GM23338 (cell line): ENCODE results near the gene FBXO28. TPM values are rescaled to one million over a fixed set of nuclear protein-coding genes. Genes with fewer than 3 reads are reported as not detected.

Experiments used
- ATAC-seq: fragments of 200-7000 bp; cut with Tn5 transposase; 3 replicates; pipeline ENCODE4 v1.9.1; 2020
- DNase-seq: peaks from one replicate; pipeline ENCODE4 v3.0.0-alpha.2; 2015; ENCODE audit warnings: low spot score
- H2AFZ ChIP-seq: fragments of 200-600 bp; sonication (generic); 2 replicates; pipeline ENCODE4 v1.8.0; 2016; ENCODE audit warnings: antibody characterized with exemption, mild to moderate bottlenecking, moderate library complexity
- H3F3A ChIP-seq: fragments of 200-600 bp; sonication (generic); replicated peaks from 2 replicates; pipeline ENCODE4 v1.8.0; 2017; ENCODE audit warnings: antibody characterized with exemption, mixed run types, low read depth
- H3K27ac ChIP-seq: fragments of 200-600 bp; sonication (generic); 2 replicates; pipeline ENCODE4 v1.6.1; 2016; ENCODE audit warnings: low read depth
- H3K27me3 ChIP-seq: fragments of 200-600 bp; sonication (generic); 2 replicates; pipeline ENCODE4 v1.8.0; 2016; ENCODE audit warnings: mild to moderate bottlenecking, mixed run types, moderate library complexity; ENCODE audit not compliant: insufficient read depth
- H3K36me3 ChIP-seq: fragments of 200-600 bp; sonication (generic); 2 replicates; pipeline ENCODE4 v1.8.0; 2016; ENCODE audit warnings: mild to moderate bottlenecking; ENCODE audit not compliant: insufficient read depth
- H3K4me1 ChIP-seq: fragments of 200-600 bp; sonication (generic); 2 replicates; pipeline ENCODE4 v1.8.0; 2016; ENCODE audit warnings: mild to moderate bottlenecking, moderate library complexity; ENCODE audit not compliant: insufficient read depth
- H3K4me2 ChIP-seq: fragments of 200-600 bp; sonication (generic); 2 replicates; pipeline ENCODE4 v1.7.1; 2017; ENCODE audit warnings: mixed run types
- H3K4me3 ChIP-seq: fragments of 200-600 bp; sonication (generic); 2 replicates; pipeline ENCODE4 v1.6.1; 2016; ENCODE audit warnings: mixed run types
- H3K79me2 ChIP-seq: fragments of 200-600 bp; sonication (generic); replicated peaks from 2 replicates; pipeline ENCODE4 v1.8.0; 2017; ENCODE audit warnings: mild to moderate bottlenecking; ENCODE audit not compliant: insufficient read depth
- H3K9me2 ChIP-seq: fragments of 200-600 bp; sonication (generic); 2 replicates; pipeline ENCODE4 v1.8.0; 2017; ENCODE audit not compliant: insufficient read depth
- H4K20me1 ChIP-seq: fragments of 200-600 bp; sonication (generic); replicated peaks from 2 replicates; pipeline ENCODE4 v1.8.0; 2017; ENCODE audit warnings: mild to moderate bottlenecking; ENCODE audit not compliant: insufficient read depth
- H3K27ac Mint-ChIP-seq: 2 replicates; pipeline ENCODE4 v1.8.0; 2020; ENCODE audit warnings: inconsistent platforms, mild to moderate bottlenecking, moderate library complexity, mixed read lengths
- H3K27me3 Mint-ChIP-seq: 3 replicates; pipeline ENCODE4 v1.8.0; 2022; ENCODE audit warnings: low read depth, mild to moderate bottlenecking, moderate library complexity, mixed read lengths, inconsistent platforms; ENCODE audit not compliant: insufficient read depth, poor library complexity
- H3K36me3 Mint-ChIP-seq: 3 replicates; pipeline ENCODE4 v1.8.0; 2021; ENCODE audit warnings: low read depth, mild to moderate bottlenecking, inconsistent platforms, moderate library complexity, mixed read lengths
- H3K4me1 Mint-ChIP-seq: 3 replicates; pipeline ENCODE4 v1.8.0; 2020; ENCODE audit warnings: mild to moderate bottlenecking, inconsistent platforms, mixed read lengths
- H3K4me3 Mint-ChIP-seq: 3 replicates; pipeline ENCODE4 v1.8.0; 2021; ENCODE audit warnings: moderate library complexity, mild to moderate bottlenecking, inconsistent platforms, mixed read lengths
- H3K9me3 Mint-ChIP-seq: 3 replicates; pipeline ENCODE4 v1.8.0; 2020; ENCODE audit warnings: moderate library complexity, mild to moderate bottlenecking, inconsistent platforms, mixed read lengths
- CREB1 ChIP-seq: fragments of 250-450 bp; sonication (Bioruptor Pico); IDR thresholded peaks from 2 replicates; pipeline ENCODE4 v1.5.0; 2020; ENCODE audit warnings: low read depth, mild to moderate bottlenecking, moderate library complexity
- CTCF ChIP-seq, 2 experiments: fragments of 200-600 bp in 1 of 2; sonication (generic) in 1 of 2; conservative IDR thresholded peaks; 2 replicates each; pipeline versions ENCODE4 v1.5.1 to v1.6.1; 2016 to 2017; ENCODE audit warnings: antibody characterized with exemption in 2 of 2, low read depth in 2 of 2, mild to moderate bottlenecking in 2 of 2, moderate library complexity in 1 of 2
- ETS1 ChIP-seq: IDR thresholded peaks from 2 replicates; pipeline ENCODE4 v1.6.1; 2016; ENCODE audit warnings: antibody characterized with exemption
- EZH2 ChIP-seq: fragments of 200-600 bp; sonication (generic); IDR thresholded peaks from one replicate; pipeline ENCODE4 v1.8.0; 2017; ENCODE audit warnings: antibody characterized with exemption, mild to moderate bottlenecking, low read depth; ENCODE audit not compliant: unreplicated experiment
- EZH2phosphoT487 ChIP-seq: fragments of 200-600 bp; sonication (generic); IDR thresholded peaks from one replicate; pipeline ENCODE4 v1.8.1; 2018; ENCODE audit warnings: antibody characterized with exemption; ENCODE audit not compliant: unreplicated experiment
- JUNB ChIP-seq: IDR thresholded peaks from one replicate; pipeline ENCODE4 v1.6.1; 2016; ENCODE audit warnings: antibody characterized with exemption; ENCODE audit not compliant: unreplicated experiment
- NANOG ChIP-seq: IDR thresholded peaks from 2 replicates; pipeline ENCODE4 v1.6.1; 2016; ENCODE audit warnings: antibody characterized with exemption, borderline replicate concordance
- POLR2AphosphoS5 ChIP-seq: IDR thresholded peaks from 2 replicates; pipeline ENCODE4 v1.6.1; 2016; ENCODE audit warnings: antibody characterized with exemption, low read depth
- REST ChIP-seq: IDR thresholded peaks from one replicate; pipeline ENCODE4 v1.6.1; 2018; ENCODE audit warnings: antibody characterized with exemption; ENCODE audit not compliant: unreplicated experiment
- STAT1 ChIP-seq: IDR thresholded peaks from one replicate; pipeline ENCODE4 v1.6.1; 2016; ENCODE audit warnings: antibody characterized with exemption; ENCODE audit not compliant: unreplicated experiment
- ZNF114 ChIP-seq: fragments of 250-450 bp; sonication (Bioruptor Pico); IDR thresholded peaks from 2 replicates; pipeline ENCODE4 v1.5.0; 2020; ENCODE audit warnings: mild to moderate bottlenecking, moderate library complexity
- ZNF331 ChIP-seq: fragments of 250-450 bp; sonication (Bioruptor Pico); IDR thresholded peaks from 2 replicates; pipeline ENCODE4 v1.5.0; 2020; ENCODE audit warnings: low read depth, mild to moderate bottlenecking, moderate library complexity
- ZNF462 ChIP-seq: fragments of 250-450 bp; sonication (Bioruptor Pico); IDR thresholded peaks from 2 replicates; pipeline ENCODE4 v1.5.0; 2020; ENCODE audit warnings: mild to moderate bottlenecking, moderate library complexity
- polyA plus RNA-seq: library from polyadenylated mRNA; unstranded; fragments of >200 nt; fragmentation: Nextera tagmentation; extraction: Ambion mirVana; gene quantifications from 2 replicates; pipeline ENCODE4 v1.2.1, GENCODE V29; 2016
- total RNA-seq: library from RNA; depleted of rRNA; stranded (reverse); fragments of >200 nt; shearing (Covaris generic); gene quantifications from 2 replicates; pipeline ENCODE4 v1.2.3, GENCODE V29; 2014

FBXO28 gene
- total and polyA plus RNA-seq, 2 experiments from 2014 or later = 16.9 to 45.2 TPM

- no peaks in the 10 kb centered on the region for H3K9me3 Mint-ChIP-seq
- no peak overlapping the region; the same call in 1 of the 2 replicates for H3K27ac Mint-ChIP-seq
- Histone ChIP-seq H3K4me1 (peaks cover 15% of the 10 kb centered on the region; the same call in 1 of the 2 replicates), H3K79me2 (peaks cover 23% of the 10 kb centered on the region), H3K4me2 (no peak overlapping the region), H3K4me3 (no peak overlapping the region), H3K27ac (no peak overlapping the region), H2AFZ (no peak overlapping the region), H3K9me2 (no peaks in the 10 kb centered on the region), H4K20me1 (no peaks in the 10 kb centered on the region; the same call in 1 of the 2 replicates), H3F3A (peaks cover 20% of the 10 kb centered on the region), H3K27me3 (no peaks in the 10 kb centered on the region), H3K36me3 (no peaks in the 10 kb centered on the region)
- no peak for TF ChIP-seq NANOG
- TF ChIP-seq ZNF462 (CRISPR knock-in tag) = no peak
- TF ChIP-seq ZNF114 (CRISPR knock-in tag) = no peak
- TF ChIP-seq POLR2AphosphoS5 = no peak
- TF ChIP-seq EZH2 = no peak
- no peak for TF ChIP-seq CTCF (conservative IDR thresholded peaks at IDR 0.05; ENCODE audit: low read depth in 2 of 2)
- no peak for TF ChIP-seq ZNF331 (CRISPR knock-in tag)
- no peak for TF ChIP-seq CREB1 (CRISPR knock-in tag)
- TF ChIP-seq JUNB = no peak
- no peak for TF ChIP-seq REST
- TF ChIP-seq EZH2phosphoT487 = no peak
- no peak for TF ChIP-seq ETS1
- no peak for TF ChIP-seq STAT1
- H3K36me3 Mint-ChIP-seq = peaks cover 8% of the 10 kb centered on the region
- peaks cover 13% of the 10 kb centered on the region for H3K27me3 Mint-ChIP-seq
- peaks cover 20% of the 10 kb centered on the region for H3K4me1 Mint-ChIP-seq
- DNase-seq (no peak), ATAC-seq (no peak)
- H3K4me3 Mint-ChIP-seq = no peak overlapping the region
Measured at GRCh38 chr1:224180783-224181452, 67.0 kb downstream of the FBXO28 start.
